NAMALWA (cell line): ENCODE results near the gene OR2AT4.
"Not testable (repeated sequence)": the region's sequence is repeated elsewhere in the genome, so short reads cannot be mapped to it uniquely, and the experiment has no call there.

Experiments
- DNase-seq: peaks from one replicate; pipeline ENCODE4 v3.0.0-alpha.2; 2015; ENCODE audit warnings: low spot score

OR2AT4 gene

DNA sequence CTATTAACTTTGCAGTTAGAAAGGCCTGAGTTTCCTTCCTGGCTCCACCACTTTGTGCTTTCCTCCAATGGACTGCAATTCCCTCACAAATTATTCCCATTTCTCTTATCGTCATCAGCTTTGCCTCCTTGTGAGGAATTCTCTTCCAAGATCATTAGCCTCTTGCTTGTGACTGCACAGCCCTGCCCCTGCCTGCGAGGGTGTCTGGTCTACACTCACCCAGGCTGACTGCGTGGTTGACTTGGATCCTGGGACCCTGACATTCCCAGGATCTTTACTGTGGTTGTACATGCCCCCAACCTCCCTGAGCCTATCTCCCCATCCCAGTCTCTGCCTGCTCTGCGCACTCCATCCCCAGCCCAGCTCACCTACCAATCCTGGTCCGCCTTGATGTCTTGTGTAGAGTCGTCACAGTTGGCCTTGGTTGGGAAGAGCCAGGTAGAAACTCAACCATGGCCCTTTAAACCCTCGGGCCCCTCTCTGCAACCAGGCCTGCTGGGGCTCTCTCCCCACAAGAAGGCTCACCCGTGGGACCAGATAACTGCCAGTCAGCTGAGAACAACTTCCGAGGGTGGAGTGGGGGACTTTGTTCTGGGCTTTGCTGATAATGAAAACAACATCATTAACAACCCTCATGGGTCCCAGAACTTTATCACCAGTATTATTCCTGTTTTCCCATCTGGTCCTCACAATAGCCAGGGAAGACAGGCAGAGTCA lies at the start of gene OR2AT4:
OR2AT4 (minus strand) TSS at position 421 of the 717 bp plus-strand sequence.
- DNase-seq = no peak

- DNase-seq = no peak
Observed at GRCh38 chr11:75145972-75146519, 49.4 kb upstream of the OR2AT4 start.

DNA sequence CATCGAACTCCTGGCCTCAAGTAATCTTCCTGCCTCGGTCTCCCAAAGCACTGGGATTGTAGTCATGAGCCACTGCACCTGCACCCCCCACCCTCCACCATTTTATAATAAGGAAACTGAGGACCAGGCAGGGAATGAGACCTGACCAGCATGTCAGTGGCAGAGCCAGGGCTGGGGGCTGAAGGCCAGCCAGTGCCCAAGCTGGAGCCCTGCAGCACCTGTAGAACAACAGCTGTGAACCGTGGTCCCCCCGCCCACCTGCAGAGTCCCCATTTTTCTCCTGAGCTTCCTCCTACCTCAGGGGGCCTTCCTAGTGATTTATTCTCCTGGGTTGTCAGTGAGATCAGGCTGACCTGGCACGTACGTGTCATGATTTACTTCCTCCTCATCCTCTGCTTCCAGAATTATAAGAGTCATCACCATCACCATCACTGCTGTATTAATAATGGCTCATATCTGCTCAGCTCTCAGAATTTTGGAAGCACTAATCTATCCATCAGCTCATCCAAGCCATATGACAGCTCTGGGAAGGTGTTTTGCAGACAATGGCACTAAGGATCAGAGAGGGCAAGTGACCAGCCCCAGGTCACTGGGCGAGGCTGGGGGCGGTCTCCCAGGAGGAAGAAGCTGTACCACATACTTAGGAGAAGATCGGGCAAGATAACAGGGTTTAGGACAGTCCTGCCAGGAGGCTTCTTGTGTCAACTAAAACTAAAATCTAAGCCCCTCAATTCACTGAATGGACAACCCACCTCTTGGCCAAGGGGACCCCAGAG lies 48.7 kb upstream of the OR2AT4 start:
- DNase-seq = no peak

- DNase-seq = no peak
Observed at GRCh38 chr11:75144716-75145014, 48.0 kb upstream of the OR2AT4 start.

DNA sequence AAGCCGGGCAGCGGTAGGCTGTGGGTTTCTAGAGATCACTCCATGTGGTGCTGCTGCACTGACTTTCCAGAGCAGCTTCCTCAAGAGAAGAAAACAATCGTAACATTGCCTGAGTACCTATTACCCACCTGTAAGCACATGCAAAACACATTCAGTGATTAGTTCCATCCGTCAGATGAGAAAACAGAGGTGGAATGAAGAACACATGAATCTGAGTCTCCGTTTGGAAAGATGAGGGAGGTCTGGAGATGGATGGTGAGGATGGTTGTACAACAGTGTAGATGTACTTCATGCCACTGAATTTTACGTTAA lies 46.7 kb upstream of the OR2AT4 start:
- no peak for DNase-seq

- DNase-seq = no peak
Observed at GRCh38 chr11:75142714-75143419, 46.2 kb upstream of the OR2AT4 start.

DNA sequence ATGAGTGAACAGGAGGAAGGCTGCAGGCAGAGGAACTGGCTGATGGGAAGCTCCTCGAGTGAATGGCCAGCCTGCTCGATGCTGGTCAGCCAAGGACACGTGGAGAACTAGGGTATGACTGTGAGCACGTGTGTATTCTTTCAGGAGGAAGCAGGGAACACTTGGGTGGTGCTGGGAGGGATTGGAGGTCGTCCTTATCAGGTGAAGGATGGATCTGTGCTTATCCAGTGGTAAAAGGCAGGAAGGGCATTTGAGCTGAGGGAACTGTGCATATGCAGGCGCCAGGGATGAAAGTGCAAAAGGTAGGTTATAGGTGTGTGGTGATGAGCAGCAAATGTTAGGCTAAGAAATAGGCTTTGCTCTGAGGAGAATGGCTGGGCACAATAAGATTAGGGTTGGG lies 44.5 kb upstream of the OR2AT4 start:
- no peak for DNase-seq

DNA sequence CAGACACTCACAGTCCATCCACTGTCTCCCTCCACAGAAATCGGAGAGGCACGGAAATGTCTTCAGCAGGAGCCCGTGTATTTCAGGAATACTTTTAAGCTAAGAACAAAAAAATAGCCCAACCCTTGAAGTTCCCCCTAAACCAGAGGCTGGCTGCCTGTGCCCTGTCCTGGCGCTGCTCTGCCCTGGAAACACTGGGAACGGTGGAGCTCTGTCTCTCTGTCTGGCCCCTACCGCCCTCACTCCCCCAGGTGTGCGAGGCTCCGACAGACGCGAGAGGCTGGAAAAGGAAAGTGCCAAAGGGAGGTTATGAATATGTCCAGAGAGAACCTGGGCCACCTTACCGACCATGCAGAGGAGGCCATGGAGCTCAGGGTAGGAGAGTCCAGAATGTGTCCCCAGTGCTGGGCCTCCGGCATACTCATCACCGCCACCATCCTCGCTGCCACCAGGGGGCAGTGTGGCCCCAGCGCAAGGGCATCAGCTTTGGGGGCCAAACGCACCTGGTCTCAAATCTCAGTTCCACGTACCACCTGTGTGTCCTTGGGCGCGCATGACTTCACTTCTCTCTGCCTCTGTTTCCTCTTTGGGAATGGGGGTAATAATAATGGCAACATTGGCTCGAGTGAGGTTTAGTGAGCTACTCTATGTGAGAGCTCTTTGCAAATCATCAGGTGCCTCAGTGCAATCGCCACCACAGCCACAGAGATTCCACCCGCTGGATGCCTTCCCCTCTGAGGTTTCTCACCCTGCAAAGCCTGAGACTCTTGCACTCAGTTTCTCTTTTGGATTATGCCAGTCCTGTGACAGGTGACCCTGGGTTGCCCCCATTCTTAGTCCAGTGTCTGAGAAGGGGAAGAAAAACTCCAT lies 43.8 kb upstream of the OR2AT4 start:
- peak; percentile 73 for DNase-seq

DNA sequence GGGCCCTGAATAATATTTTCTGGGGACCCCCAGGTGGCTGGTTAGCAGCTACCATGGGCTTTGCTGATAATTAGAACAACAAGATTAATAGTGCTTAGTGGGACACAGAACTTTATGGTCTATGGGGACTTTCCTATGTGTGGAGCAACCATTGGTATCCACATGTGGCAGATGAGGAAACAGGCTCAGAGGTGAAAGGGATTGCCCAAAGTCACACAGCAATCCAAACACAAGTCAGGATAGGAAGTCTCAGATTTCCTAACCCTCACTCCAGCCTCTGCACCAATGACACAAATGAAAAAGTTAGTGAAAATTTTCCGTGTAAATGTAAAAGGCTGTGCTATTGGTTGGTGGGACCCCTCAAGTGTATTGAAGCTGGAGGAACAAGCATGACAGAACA lies 39.0 kb upstream of the OR2AT4 start:
- DNase-seq = no peak

DNA sequence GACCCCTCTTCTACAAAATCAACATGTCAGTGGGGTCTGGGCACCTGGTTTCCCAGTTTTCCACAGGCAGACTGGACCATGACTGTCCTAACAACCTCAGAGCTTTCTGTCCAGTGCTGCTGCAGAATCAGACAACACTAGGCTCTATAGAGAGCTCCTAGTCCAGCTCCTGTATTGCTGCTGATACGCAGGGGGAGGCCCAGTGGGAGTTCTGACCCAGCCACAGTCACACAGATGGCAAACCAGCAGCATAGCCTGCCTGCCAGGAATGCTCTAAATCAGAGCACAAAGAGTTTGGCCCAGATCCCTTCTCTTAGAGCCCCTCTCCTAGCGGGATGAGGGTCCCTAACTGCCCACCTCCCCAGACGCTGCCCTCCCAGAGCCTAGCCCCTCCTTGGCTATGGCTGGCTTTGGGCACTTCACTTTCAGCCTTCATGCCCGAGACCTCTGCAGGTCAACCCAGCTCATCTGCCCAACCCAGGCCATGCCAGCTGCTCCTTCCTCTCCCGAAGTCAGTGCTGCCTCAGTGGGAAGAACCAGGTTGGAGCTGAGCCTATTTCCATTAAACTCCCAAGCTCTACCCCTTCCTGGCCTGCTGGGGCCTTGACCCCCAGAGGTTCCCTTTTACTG lies 38.5 kb upstream of the OR2AT4 start:
- no peak for DNase-seq

- DNase-seq = no peak
Observed at GRCh38 chr11:75133976-75134375, 37.3 kb upstream of the OR2AT4 start.

DNA sequence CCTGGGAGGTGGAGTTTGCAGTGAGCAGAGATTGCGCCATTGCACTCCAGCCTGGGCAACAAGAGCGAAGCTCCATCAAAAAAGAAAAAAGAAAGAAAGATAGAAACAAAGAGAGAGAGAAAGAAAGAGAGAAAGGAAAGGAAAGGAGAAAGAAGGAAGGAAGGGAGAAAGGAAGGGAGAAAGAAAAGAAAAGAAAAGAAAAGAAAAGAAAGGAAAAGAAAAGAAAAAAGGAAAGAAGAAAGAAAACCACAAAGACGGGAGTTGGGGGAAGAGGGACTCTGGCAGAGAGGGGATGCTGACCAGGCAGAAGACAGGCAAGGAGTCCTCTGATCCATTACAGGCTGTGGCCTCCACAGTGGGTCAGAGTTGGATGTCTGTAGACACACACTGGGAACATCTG lies 35.4 kb upstream of the OR2AT4 start:
- no peak for DNase-seq

DNA sequence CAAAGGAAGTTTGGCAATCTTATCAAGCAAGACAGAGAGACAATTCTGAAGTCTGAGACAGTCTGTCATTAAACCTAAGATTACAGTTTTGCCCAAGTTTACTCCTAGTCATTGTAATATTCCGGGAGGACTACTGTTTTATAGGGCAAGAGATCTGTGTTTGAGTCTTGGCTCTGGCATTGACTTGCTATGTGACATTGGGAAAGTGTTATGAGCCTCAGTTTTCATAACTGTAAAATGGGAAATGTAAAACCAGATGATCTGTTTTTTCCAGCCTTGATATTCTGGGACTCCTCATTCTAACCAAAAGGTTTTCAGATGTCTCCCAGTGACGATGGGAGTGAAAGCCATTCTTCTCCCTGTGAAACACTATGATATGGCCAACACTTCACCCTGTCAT lies 29.9 kb upstream of the OR2AT4 start:
- DNase-seq = no peak

DNA sequence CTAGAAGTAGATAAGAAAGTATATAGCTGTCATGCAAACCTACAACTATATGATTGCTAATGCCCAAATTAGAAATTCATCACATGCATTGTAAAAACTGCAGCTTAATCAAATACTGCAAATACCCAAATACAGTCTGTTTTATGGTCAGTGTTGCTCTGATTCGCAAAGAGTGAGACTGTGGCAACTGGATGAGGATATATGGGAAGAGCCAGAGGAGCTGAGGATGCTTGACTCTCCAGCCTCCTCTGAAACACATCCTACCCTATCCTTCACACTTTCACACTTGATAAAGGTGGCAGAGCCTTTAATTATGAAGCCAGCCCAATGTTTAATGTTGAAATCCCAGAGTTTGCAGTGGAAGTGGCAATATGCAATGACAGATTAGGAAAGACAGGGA lies 21.9 kb upstream of the OR2AT4 start:
- no peak for DNase-seq

DNA sequence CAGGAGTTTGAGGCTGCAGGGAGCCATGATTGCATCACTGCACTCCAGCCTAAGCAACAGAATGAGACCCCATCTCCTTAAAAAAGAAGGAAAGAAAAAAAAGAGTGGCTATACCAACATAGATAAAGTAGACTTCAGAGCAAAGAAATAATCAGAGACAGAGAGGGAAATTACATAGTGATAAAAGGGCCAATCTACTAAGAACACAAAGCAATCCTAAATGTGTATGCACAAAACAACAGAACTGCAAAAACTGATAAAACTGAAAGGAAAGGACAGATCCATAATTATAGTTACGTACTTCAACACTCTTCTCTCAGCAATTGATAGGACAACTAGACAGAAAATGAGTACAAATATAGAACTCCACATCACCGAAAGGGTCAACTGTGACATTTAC lies 17.8 kb upstream of the OR2AT4 start:
- DNase-seq = no peak

GRCh38 chr11:75113030-75113429 lies 16.4 kb upstream of the OR2AT4 start:
- no peak for DNase-seq

DNA sequence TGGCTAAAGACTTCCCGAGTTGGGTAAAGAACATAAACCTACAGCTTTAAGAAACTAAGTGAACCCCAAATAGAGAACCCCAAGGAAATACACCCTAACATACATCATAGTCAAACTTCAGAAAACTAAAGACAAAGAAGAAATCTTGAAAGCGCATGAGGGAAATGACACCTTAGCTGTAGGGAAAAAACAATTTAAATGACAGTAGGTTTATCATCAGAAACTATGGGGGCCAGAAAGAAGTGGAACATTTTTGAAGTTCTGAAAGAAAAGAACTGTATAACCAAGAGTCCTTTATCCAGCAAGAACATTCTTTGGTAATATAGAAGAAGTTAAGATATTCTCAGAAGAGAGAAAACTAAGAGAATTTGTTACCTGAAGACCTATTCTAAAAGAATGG lies 15.5 kb upstream of the OR2AT4 start:
- no peak for DNase-seq

GRCh38 chr11:75107187-75107586 lies 10.5 kb upstream of the OR2AT4 start:
- DNase-seq = no peak

- not testable (repeated sequence) for DNase-seq
Observed at GRCh38 chr11:75105967-75106681, 9.4 kb upstream of the OR2AT4 start.

DNA sequence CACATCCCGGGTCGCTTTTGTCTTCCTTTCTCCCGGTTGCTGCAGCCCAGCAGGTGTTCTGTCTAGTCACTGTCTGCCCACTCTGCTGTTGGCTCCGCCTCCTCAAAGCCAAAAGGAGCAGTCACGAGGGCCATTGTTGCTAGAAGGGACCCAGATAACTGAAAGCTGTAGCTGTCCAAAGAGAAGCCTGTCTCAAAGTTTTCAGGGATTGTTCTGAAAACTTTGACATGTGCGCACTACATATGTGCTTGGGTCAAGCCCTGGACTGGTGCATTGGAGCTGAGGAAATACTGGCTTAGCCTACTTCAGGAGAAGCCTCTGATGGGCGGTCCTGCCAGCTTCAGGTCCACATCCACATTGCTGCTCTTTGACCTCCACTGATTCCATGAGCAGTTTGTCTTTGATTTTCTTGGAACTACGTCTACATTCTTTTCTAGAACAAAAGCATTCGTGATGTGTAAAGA lies 8.8 kb upstream of the OR2AT4 start:
- DNase-seq = no peak
